Testis (tissue), 3 donors: ENCODE measurements around the gene ADAMTS19. TPM values are rescaled to one million over a fixed set of nuclear protein-coding genes. Genes with fewer than 3 reads are reported as not detected.

ENCODE experiments used
- DNase-seq: peaks from one replicate; pipeline ENCODE4 v3.0.0-alpha.2; 2019
- H3K27ac ChIP-seq, 2 donors: fragments of 200-600 bp; sonication (generic); one replicate each; pipeline ENCODE4 v1.5.1; 2019
- H3K27me3 ChIP-seq: fragments of 200-600 bp; sonication (generic); one replicate; pipeline ENCODE4 v1.5.1; 2019
- H3K36me3 ChIP-seq: fragments of 200-600 bp; sonication (generic); one replicate; pipeline ENCODE4 v1.5.1; 2017; ENCODE audit warnings: low read depth; ENCODE audit errors: missing control alignments
- H3K4me1 ChIP-seq: fragments of 200-600 bp; sonication (generic); one replicate; pipeline ENCODE4 v1.5.1; 2019
- H3K4me3 ChIP-seq, 2 donors: fragments of 200-600 bp; sonication (generic); one replicate each; pipeline ENCODE4 v1.5.1; 2017 to 2019
- H3K9me3 ChIP-seq: fragments of 200-600 bp; sonication (generic); one replicate; pipeline ENCODE4 v1.5.1; 2017
- CTCF ChIP-seq, 3 experiments: fragments of 450-650 bp in 2 of 3; fragments of 200-600 bp in 1 of 3; sonication (generic) in 1 of 3; IDR thresholded peaks; one replicate each; pipeline ENCODE4 v1.5.1; 2016 to 2019; ENCODE audit warnings: antibody characterized with exemption in 3 of 3, mild to moderate bottlenecking in 2 of 3, moderate library complexity in 1 of 3
- POLR2A ChIP-seq: fragments of 450-650 bp; IDR thresholded peaks from one replicate; pipeline ENCODE4 v1.6.1; 2017; ENCODE audit warnings: antibody characterized with exemption, mild to moderate bottlenecking, moderate library complexity
- WGBS, 2 donors: methylation state at CpG; one replicate each; pipeline ENCODE4 v1.1.5; 2018; 5-methylcytosine and 5-hydroxymethylcytosine counted together
- intact Hi-C: fragments of 100-400 bp; cut with DNase I; formaldehyde crosslinking; loops from one replicate; pipeline ENCODE4 v1.15.1; 2023; ENCODE audit warnings: low total_unique reads
- polyA plus RNA-seq: library from polyadenylated mRNA; stranded (reverse); fragments of 350-450 nt; fragmentation: Illumina TruSeq; extraction: RNeasy Lipid Tissue Mini Kit (QIAGEN cat#74804); gene quantifications from one replicate; pipeline ENCODE4 v1.2.3, GENCODE V29; 2014; ENCODE audit warnings: low read depth, low replicate concordance; ENCODE audit not compliant: insufficient read depth
- total RNA-seq, 2 donors: library from RNA; depleted of rRNA; stranded (reverse); fragments of >200 nt; gene quantifications; one replicate each; pipeline ENCODE4 v1.2.3, GENCODE V29; 2016

ADAMTS19 gene
- total and polyA plus RNA-seq, 3 donors from 2014 or later: 0.90 to 4.6 (median 2.6) TPM

- Histone ChIP-seq H3K27ac (no peak overlapping the region), H3K27me3 (no peaks in the 10 kb centered on the region), H3K9me3 (no peaks in the 10 kb centered on the region), H3K36me3 (no peaks in the 10 kb centered on the region), H3K4me1 (no peaks in the 10 kb centered on the region), H3K4me3 (no peak overlapping the region)
- WGBS, 2 donors: 85 to 89% methylated on average over 3 of the region's 3 CpGs
- TF ChIP-seq POLR2A: no peak
- TF ChIP-seq CTCF (IDR thresholded peaks at IDR 0.05): no peak
- DNase-seq: no peak
- intact Hi-C loops: no loop called here
Observed at GRCh38 chr5:129438322-129438721, 21.8 kb upstream of the ADAMTS19 start.

GRCh38 chr5:129440424-129440823, 19.7 kb upstream of the ADAMTS19 start:
- no peak for DNase-seq
- Histone ChIP-seq H3K4me1 (no peaks in the 10 kb centered on the region), H3K27me3 (no peaks in the 10 kb centered on the region), H3K4me3 (no peak overlapping the region), H3K9me3 (no peaks in the 10 kb centered on the region), H3K36me3 (no peaks in the 10 kb centered on the region), H3K27ac (no peak overlapping the region)
- intact Hi-C loops: no loop called here
- TF ChIP-seq POLR2A: no peak
- TF ChIP-seq CTCF (IDR thresholded peaks at IDR 0.05): no peak
- 91 to 100% methylated on average over 5 to 6 of the region's 6 CpGs for WGBS, 2 donors

DNA sequence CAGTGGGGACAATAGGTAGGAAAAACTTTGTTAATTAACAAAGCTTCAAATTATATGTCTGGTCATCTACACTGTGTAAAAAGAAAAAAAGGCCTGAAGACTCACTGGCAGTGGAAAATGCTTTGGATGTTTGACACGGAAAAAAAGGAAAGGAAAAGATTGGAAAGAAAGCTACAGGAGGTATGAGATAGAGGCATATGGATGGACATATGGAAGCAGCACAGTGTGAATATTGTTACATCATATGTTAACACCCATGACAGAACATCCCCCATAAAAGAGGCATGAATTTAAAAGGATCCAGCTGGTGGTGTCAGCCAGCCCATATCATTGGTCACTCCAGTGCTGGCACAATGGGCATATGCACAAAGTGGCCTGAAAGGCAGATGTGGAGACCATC, 19.0 kb upstream of the ADAMTS19 start:
- H3K27ac ChIP-seq: no peak overlapping the region
- DNase-seq: no peak
- 84 to 97% methylated on average over 1 of the region's 1 CpG for WGBS, 2 donors
- H3K9me3 ChIP-seq: no peaks in the 10 kb centered on the region
- no peaks in the 10 kb centered on the region for H3K36me3 ChIP-seq
- no peaks in the 10 kb centered on the region for H3K4me1 ChIP-seq
- H3K4me3 ChIP-seq: no peak overlapping the region
- H3K27me3 ChIP-seq: no peaks in the 10 kb centered on the region
- intact Hi-C loops: no loop called here
- TF ChIP-seq POLR2A (no peak), CTCF (IDR thresholded peaks at IDR 0.05) (no peak)

GRCh38 chr5:129445379-129445778, 14.7 kb upstream of the ADAMTS19 start:
- Histone ChIP-seq H3K27ac (no peak overlapping the region), H3K4me1 (no peaks in the 10 kb centered on the region), H3K27me3 (no peaks in the 10 kb centered on the region), H3K36me3 (no peaks in the 10 kb centered on the region), H3K4me3 (no peak overlapping the region), H3K9me3 (no peaks in the 10 kb centered on the region)
- WGBS, 2 donors: 87 to 96% methylated on average over 2 of the region's 2 CpGs
- DNase-seq: no peak
- TF ChIP-seq POLR2A: no peak
- no peak for TF ChIP-seq CTCF (IDR thresholded peaks at IDR 0.05)
- intact Hi-C loops: no loop called here

DNA sequence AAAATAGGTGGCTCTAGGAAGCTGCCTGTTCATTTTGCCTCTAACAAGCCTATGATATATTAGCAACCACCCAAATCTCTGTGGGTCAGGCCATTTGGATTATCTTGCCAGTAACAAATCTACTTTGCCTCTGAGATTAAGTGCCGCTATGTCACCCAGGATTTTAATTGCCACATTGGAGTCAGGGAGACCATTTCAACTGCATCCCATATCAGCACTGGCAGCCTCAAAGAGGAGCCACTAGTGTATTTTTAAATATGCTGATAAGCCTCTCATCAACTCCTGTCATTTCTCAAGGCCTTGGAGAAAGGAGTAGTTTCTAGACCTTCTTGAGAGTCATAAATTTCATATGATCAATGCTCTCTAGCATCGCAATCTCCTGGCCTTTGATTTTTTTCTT, 12.1 kb upstream of the ADAMTS19 start:
- H3K27ac ChIP-seq: no peak overlapping the region
- no peak overlapping the region for H3K4me3 ChIP-seq
- no peaks in the 10 kb centered on the region for H3K36me3 ChIP-seq
- H3K4me1 ChIP-seq: no peaks in the 10 kb centered on the region
- intact Hi-C loops: no loop called here
- DNase-seq: no peak
- no peaks in the 10 kb centered on the region for H3K9me3 ChIP-seq
- TF ChIP-seq POLR2A (no peak), CTCF (IDR thresholded peaks at IDR 0.05) (no peak)
- WGBS, 2 donors: 64 to 73% methylated on average over 2 of the region's 2 CpGs
- H3K27me3 ChIP-seq: no peaks in the 10 kb centered on the region
